Endothelial cell of umbilical vein (primary cell): ENCODE results near the gene SOX5. TPM values are rescaled to one million over a fixed set of nuclear protein-coding genes. Genes with fewer than 3 reads are reported as not detected.

Experiments
- BruUV-seq: library from RNA; stranded (reverse); fragments of 400-500 nt; replicated peaks from 2 replicates; lab custom pipeline; 2021; lab: Mats Ljungman, UMichigan
- CTCF ChIA-PET: fragments of 300-600, 350-600 bp; sonication (Branson Sonifier 250); formaldehyde crosslinking; loops from one replicate; lab custom pipeline; 2021; ENCODE audit warnings: antibody characterized with exemption, inconsistent platforms; lab: Charles Lee
- POLR2A ChIA-PET: fragments of 300-600, 350-600 bp; sonication (Branson Sonifier 250); formaldehyde crosslinking; loops from one replicate; lab custom pipeline; 2021; ENCODE audit warnings: antibody characterized with exemption, inconsistent platforms; lab: Charles Lee
- DNase-seq: peaks from one replicate; pipeline ENCODE4 v3.0.0-alpha.2; 2011; ENCODE audit warnings: low read depth, low spot score
- FAIRE-seq: peaks from 2 replicates; lab custom pipeline; 2011; peaks lifted over from hg19 to GRCh38; lab: Jason Lieb, UNC
- H2AFZ ChIP-seq: 2 replicates; pipeline ENCODE4 v1.6.0; 2012; ENCODE audit warnings: low read depth, low read length, control low read depth, inconsistent platforms
- H3K27ac ChIP-seq: 2 replicates; pipeline ENCODE4 v1.5.1; 2011; ENCODE audit warnings: low read depth, mild to moderate bottlenecking, control low read depth, low read length, moderate library complexity; ENCODE audit not compliant: insufficient read depth
- H3K27me3 ChIP-seq, 2 experiments: 2 replicates each; pipeline versions ENCODE4 v1.6.0 to v1.6.1; 2011; ENCODE audit warnings: low read length in 2 of 2, mixed read lengths in 1 of 2; ENCODE audit not compliant: control insufficient read depth in 2 of 2, insufficient read depth in 2 of 2
- H3K36me3 ChIP-seq, 2 experiments: 2 replicates in 1 of 2; 3 replicates in 1 of 2; pipeline ENCODE4 v1.5.1; 2011; ENCODE audit warnings: low read length in 2 of 2, mild to moderate bottlenecking in 1 of 2, moderate library complexity in 1 of 2; ENCODE audit not compliant: control insufficient read depth in 2 of 2, insufficient read depth in 2 of 2; ENCODE audit errors: extremely low read depth in 1 of 2
- H3K4me1 ChIP-seq: 3 replicates; pipeline ENCODE4 v1.5.1; 2011; ENCODE audit warnings: mild to moderate bottlenecking, low read length; ENCODE audit not compliant: control insufficient read depth, insufficient read depth; ENCODE audit errors: extremely low read depth
- H3K4me2 ChIP-seq: 2 replicates; pipeline ENCODE4 v1.6.1; 2011; ENCODE audit warnings: low read length, control low read depth, mixed read lengths; ENCODE audit not compliant: insufficient read depth
- H3K4me3 ChIP-seq, 3 experiments: fragments of 200-600 bp in 1 of 3; sonication (generic), shearing (Covaris generic) in 1 of 3; replicated peaks in 1 of 3; 2 replicates each; pipeline ENCODE4 v1.5.1; 2011 to 2016; ENCODE audit warnings: control low read depth in 3 of 3, low read length in 3 of 3, mild to moderate bottlenecking in 2 of 3, inconsistent platforms in 1 of 3, low read depth in 1 of 3, moderate library complexity in 1 of 3; ENCODE audit not compliant: insufficient read depth in 1 of 3
- H3K79me2 ChIP-seq: 2 replicates; pipeline ENCODE4 v1.6.0; 2012; ENCODE audit warnings: low read length, inconsistent platforms; ENCODE audit not compliant: control insufficient read depth, insufficient read depth
- H3K9ac ChIP-seq: replicated peaks from 2 replicates; pipeline ENCODE3; 2011; ENCODE audit warnings: low read length, control low read depth; ENCODE audit not compliant: insufficient read depth; ENCODE audit errors: extremely low read depth
- H3K9me1 ChIP-seq: replicated peaks from 3 replicates; pipeline ENCODE4 v1.6.0; 2011; ENCODE audit warnings: mild to moderate bottlenecking, low read length; ENCODE audit not compliant: control insufficient read depth, insufficient read depth; ENCODE audit errors: extremely low read depth
- H3K9me3 ChIP-seq: replicated peaks from 2 replicates; pipeline ENCODE4 v1.5.1; 2012; ENCODE audit warnings: low read length, inconsistent platforms; ENCODE audit not compliant: control insufficient read depth, insufficient read depth
- H4K20me1 ChIP-seq: replicated peaks from 2 replicates; pipeline ENCODE3; 2011; ENCODE audit warnings: mild to moderate bottlenecking, low read length; ENCODE audit not compliant: control insufficient read depth, insufficient read depth; ENCODE audit errors: extremely low read depth
- CTCF ChIP-seq, 2 donors: IDR thresholded peaks; 1 replicate in 1 of 2; 2 replicates in 1 of 2; pipeline ENCODE4 v1.5.1; 2011; ENCODE audit warnings: low read length in 2 of 2, mild to moderate bottlenecking in 2 of 2, moderate library complexity in 2 of 2, control low read depth in 1 of 2, inconsistent platforms in 1 of 2, low read depth in 1 of 2; ENCODE audit not compliant: insufficient read depth in 1 of 2; ENCODE audit errors: extremely low read depth in 1 of 2
- EZH2 ChIP-seq: IDR thresholded peaks from 2 replicates; pipeline ENCODE4 v1.6.1; 2012; ENCODE audit warnings: borderline replicate concordance, low read depth, mild to moderate bottlenecking, moderate library complexity, low read length, inconsistent platforms; ENCODE audit not compliant: severe bottlenecking
- FOS ChIP-seq: IDR thresholded peaks from 2 replicates; pipeline ENCODE4 v1.6.1; 2011; ENCODE audit warnings: mild to moderate bottlenecking, low read length, moderate library complexity, borderline replicate concordance; ENCODE audit not compliant: insufficient read depth
- GATA2 ChIP-seq: IDR thresholded peaks from 2 replicates; pipeline ENCODE4 v1.7.0; 2011; ENCODE audit warnings: low read depth, mild to moderate bottlenecking, moderate library complexity, mixed read lengths, low read length; ENCODE audit not compliant: insufficient read length, insufficient read depth
- JUN ChIP-seq: IDR thresholded peaks from 2 replicates; pipeline ENCODE4 v1.6.1; 2011; ENCODE audit warnings: borderline replicate concordance, low read depth; ENCODE audit not compliant: insufficient read length, insufficient read depth
- MAX ChIP-seq: IDR thresholded peaks from 2 replicates; pipeline ENCODE4 v1.6.1; 2011; ENCODE audit not compliant: insufficient read depth, insufficient read length
- MYC ChIP-seq: IDR thresholded peaks from one replicate; pipeline ENCODE4 v1.6.1; 2011; ENCODE audit warnings: mild to moderate bottlenecking, low read depth, low read length
- POLR2A ChIP-seq: IDR thresholded peaks from 2 replicates; pipeline ENCODE4 v1.6.1; 2012; ENCODE audit warnings: low read depth, mild to moderate bottlenecking, control low read depth, low read length
- POLR2AphosphoS5 ChIP-seq: IDR thresholded peaks from 2 replicates; pipeline ENCODE4 v1.6.1; 2012; ENCODE audit warnings: low read depth, mild to moderate bottlenecking, control low read depth, low read length, moderate library complexity; ENCODE audit not compliant: insufficient read depth
- dilution Hi-C: fragments of 300-500 bp; cut with MboI; formaldehyde crosslinking; loops from one replicate; pipeline ENCODE4 v1.15.0; 2019; ENCODE audit warnings: low sequenced_read_pairs; ENCODE audit not compliant: extremely low pct_ligation_motif_present
- intact Hi-C: fragments of 100-400 bp; cut with micrococcal nuclease; formaldehyde crosslinking; loops from one replicate; pipeline ENCODE4 v1.10.0; 2022
- polyA plus RNA-seq, 4 experiments: library from polyadenylated mRNA; depleted of rRNA in 3 of 4; stranded (reverse) in 3 of 4; unstranded in 1 of 4; fragments of >200 nt; gene quantifications; 2 replicates each; pipeline versions ENCODE4 v1.2.1 to v1.2.3, GENCODE V29; 2011 to 2012; ENCODE audit warnings: missing spikeins in 1 of 4
- total RNA-seq: library from RNA; stranded (reverse); gene quantifications from 2 replicates; pipeline ENCODE4 v1.2.3, GENCODE V29; 2021

Gene SOX5
- total and polyA plus RNA-seq, 2 donors (not counting 3 experiments of a cell fraction or from before 2014, with no cell fraction given) = 0.63 to 3.5 TPM

GRCh38 chr12:23867794-23868193 is 81.7 kb downstream of the SOX5 start:
- TF ChIP-seq MYC (no peak), JUN (no peak), EZH2 (no peak), GATA2 (no peak), CTCF (IDR thresholded peaks at IDR 0.05; ENCODE audit: extremely low read depth in 1 of 2, insufficient read depth in 1 of 2, low read depth in 1 of 2, low read length in 2 of 2) (no peak), FOS (no peak), POLR2AphosphoS5 (no peak), POLR2A (no peak), MAX (no peak)
- FAIRE-seq (no peak), DNase-seq (no peak)
- no peaks in the 10 kb centered on the region for H3K9me3 ChIP-seq
- no peaks in the 10 kb centered on the region for H3K27me3 ChIP-seq
- H3K4me3 ChIP-seq = no peak overlapping the region
- POLR2A ChIA-PET = no interaction called here
- no peaks in the 10 kb centered on the region for H3K36me3 ChIP-seq
- no peak overlapping the region for H3K9ac ChIP-seq
- no peak overlapping the region for H3K27ac ChIP-seq
- H3K79me2 ChIP-seq = no peaks in the 10 kb centered on the region
- H3K4me2 ChIP-seq = no peak overlapping the region
- intact Hi-C loops (no loop called here), dilution Hi-C loops (no loop called here)
- CTCF ChIA-PET = no interaction called here
- no peaks in the 10 kb centered on the region for H3K4me1 ChIP-seq
- no peak overlapping the region for H2AFZ ChIP-seq
- H3K9me1 ChIP-seq = no peaks in the 10 kb centered on the region
- no peaks in the 10 kb centered on the region for H4K20me1 ChIP-seq
- BruUV-seq = no TSS peak
